GM23248 (cell line): ENCODE results near the gene SYAP1.

Experiments used
- EZH2 ChIP-seq: fragments of 200-600 bp; sonication (generic); IDR thresholded peaks from 2 replicates; pipeline ENCODE4 v1.6.1; 2018; ENCODE audit warnings: antibody characterized with exemption, mild to moderate bottlenecking; ENCODE audit not compliant: insufficient read depth, poor library complexity, severe bottlenecking
- EZH2phosphoT487 ChIP-seq: fragments of 200-600 bp; sonication (generic); IDR thresholded peaks from 2 replicates; pipeline ENCODE4 v1.6.1; 2018; ENCODE audit warnings: antibody characterized with exemption, moderate library complexity, mild to moderate bottlenecking, low read depth; ENCODE audit not compliant: insufficient read depth

DNA sequence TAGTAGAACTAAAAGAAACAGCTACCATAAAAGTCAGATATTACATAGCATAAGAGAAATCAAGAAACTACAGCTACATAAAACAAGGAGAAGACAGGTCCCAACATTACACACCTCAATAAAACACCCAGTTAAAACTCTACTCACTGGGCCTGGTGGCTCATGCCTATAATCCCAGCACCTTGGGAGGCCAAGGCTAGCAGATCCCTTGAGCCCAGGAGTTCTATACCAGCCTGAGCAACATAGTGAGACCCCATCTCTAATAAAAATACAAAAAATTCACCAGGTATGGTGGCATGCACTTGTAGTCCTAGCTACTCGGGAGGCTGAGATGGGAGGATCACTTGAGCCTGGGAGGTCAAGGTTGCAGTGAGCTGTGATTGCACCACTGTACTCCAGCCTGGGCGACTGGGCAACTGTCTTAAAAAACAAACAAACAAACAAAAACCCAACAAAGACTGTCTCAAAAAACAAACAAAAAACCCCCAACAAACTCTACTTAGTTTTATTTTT lies 51.6 kb downstream of the SYAP1 start:
- TF ChIP-seq EZH2: no peak
- no peak for TF ChIP-seq EZH2phosphoT487
